Hepatocyte (in vitro differentiated cells): ENCODE data around the gene TNNT3. TPM values are rescaled to one million over a fixed set of nuclear protein-coding genes. Genes with fewer than 3 reads are reported as not detected.
A peak's percentile ranks its signal among the peaks of the same experiment; 100 is the strongest.

Experiments used
- DNase-seq: peaks from one replicate; pipeline ENCODE4 v3.0.0-alpha.2; 2016; ENCODE audit warnings: low spot score
- H2AFZ ChIP-seq: fragments of 200-600 bp; sonication (generic); 2 replicates; pipeline ENCODE4 v1.6.0; 2016; ENCODE audit warnings: antibody characterized with exemption, mild to moderate bottlenecking
- H3K27ac ChIP-seq: fragments of 200-600 bp; sonication (generic); 2 replicates; pipeline ENCODE4 v1.5.1; 2016; ENCODE audit warnings: mild to moderate bottlenecking
- H3K27me3 ChIP-seq: fragments of 200-600 bp; sonication (generic); 2 replicates; pipeline ENCODE4 v1.6.1; 2016
- H3K36me3 ChIP-seq: fragments of 200-600 bp; sonication (generic); replicated peaks from 2 replicates; pipeline ENCODE4 v1.5.1; 2016; ENCODE audit warnings: low read depth; ENCODE audit not compliant: insufficient read depth
- H3K4me1 ChIP-seq: fragments of 200-600 bp; sonication (generic); 2 replicates; pipeline ENCODE4 v1.5.1; 2016; ENCODE audit warnings: mild to moderate bottlenecking, moderate library complexity; ENCODE audit not compliant: insufficient read depth
- H3K4me2 ChIP-seq: fragments of 200-600 bp; sonication (generic); 2 replicates; pipeline ENCODE4 v1.6.0; 2016
- H3K4me3 ChIP-seq: fragments of 200-600 bp; sonication (generic); 2 replicates; pipeline ENCODE4 v1.5.1; 2016; ENCODE audit warnings: mild to moderate bottlenecking
- H3K79me2 ChIP-seq: fragments of 200-600 bp; sonication (generic); 2 replicates; pipeline ENCODE4 v1.6.0; 2017; ENCODE audit warnings: mild to moderate bottlenecking
- H3K9me2 ChIP-seq: fragments of 200-600 bp; sonication (generic); replicated peaks from 2 replicates; pipeline ENCODE4 v1.6.0; 2017; ENCODE audit warnings: mild to moderate bottlenecking; ENCODE audit not compliant: insufficient read depth
- H3K9me3 ChIP-seq: fragments of 200-600 bp; sonication (generic); 2 replicates; pipeline ENCODE4 v1.5.1; 2016; ENCODE audit warnings: low read depth, mild to moderate bottlenecking
- H4K20me1 ChIP-seq: fragments of 200-600 bp; sonication (generic); 2 replicates; pipeline ENCODE4 v1.6.0; 2016; ENCODE audit warnings: mild to moderate bottlenecking; ENCODE audit not compliant: insufficient read depth, poor library complexity, severe bottlenecking
- EZH2 ChIP-seq: fragments of 200-600 bp; sonication (generic); IDR thresholded peaks from 2 replicates; pipeline ENCODE4 v1.6.1; 2016; ENCODE audit warnings: antibody characterized with exemption, mild to moderate bottlenecking, borderline replicate concordance
- EZH2phosphoT487 ChIP-seq: fragments of 200-600 bp; sonication (generic); IDR thresholded peaks from one replicate; pipeline ENCODE4 v1.6.1; 2018; ENCODE audit warnings: antibody characterized with exemption, mild to moderate bottlenecking, low read depth, moderate library complexity; ENCODE audit not compliant: unreplicated experiment, severe bottlenecking
- WGBS: methylation state at CpG from one replicate; pipeline ENCODE4 v1.1.6; 2016; ENCODE audit warnings: low lambda C conversion rate; ENCODE audit errors: missing lambda C conversion rate; 5-methylcytosine and 5-hydroxymethylcytosine counted together
- polyA plus RNA-seq: library from polyadenylated mRNA; unstranded; fragments of >200 nt; fragmentation: Nextera tagmentation; extraction: Ambion mirVana; gene quantifications from 2 replicates; pipeline ENCODE4 v1.2.1, GENCODE V29; 2016
- total RNA-seq: library from RNA; depleted of rRNA; stranded (reverse); fragments of >200 nt; gene quantifications from 2 replicates; pipeline ENCODE4 v1.2.3, GENCODE V29; 2014
- TF ChIP-seq, protein P1 (sequence below): fragments of 200-600 bp; sonication (generic); IDR thresholded peaks from 2 replicates; pipeline ENCODE4 v1.5.1; 2016; ENCODE audit warnings: antibody characterized with exemption, mild to moderate bottlenecking; ENCODE audit not compliant: poor library complexity

Gene TNNT3
- total and polyA plus RNA-seq, 2 experiments from 2014 or later, result 19.2 to 29.9 TPM

DNA sequence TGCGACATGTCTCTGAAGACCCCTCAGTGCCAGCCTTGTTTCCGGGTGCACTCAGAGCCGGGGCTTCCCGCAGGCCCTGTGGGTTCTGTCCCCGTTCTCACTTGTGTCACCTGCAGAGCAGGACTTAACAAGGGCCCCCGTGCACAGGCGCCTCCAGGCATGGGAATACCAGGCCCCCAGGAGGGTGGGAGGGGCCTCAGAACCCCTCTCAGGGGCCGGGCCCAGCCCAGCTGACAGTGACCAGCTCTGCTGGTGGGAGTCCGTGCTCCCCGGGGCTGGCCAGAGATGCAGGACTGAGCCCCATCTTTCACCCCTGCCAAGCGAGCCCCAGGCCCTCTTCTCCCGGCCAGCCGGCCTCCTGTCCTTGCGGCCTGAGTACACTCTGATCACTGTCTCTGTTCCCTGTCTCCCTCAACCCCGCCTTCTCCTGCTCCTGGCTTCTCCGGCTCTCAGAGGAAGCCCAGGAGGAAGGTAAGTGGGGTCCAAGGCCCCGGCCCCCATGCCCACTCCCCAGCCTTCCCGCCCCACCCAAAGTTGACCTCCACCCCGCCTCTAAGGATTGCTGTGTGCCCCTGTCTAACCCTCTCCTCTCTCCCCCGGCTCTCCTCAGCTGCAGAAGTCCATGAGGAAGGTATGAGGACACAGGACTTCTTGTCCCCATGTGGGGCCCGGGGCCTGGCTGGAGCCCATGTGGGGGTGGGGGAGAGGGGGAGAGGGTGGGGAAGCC is 5.3 kb downstream of the TNNT3 start:
- H3K36me3 ChIP-seq, result no peaks in the 10 kb centered on the region
- H3K4me3 ChIP-seq, result no peak overlapping the region
- 78% methylated on average over 16 of the region's 21 CpGs for WGBS
- peak; percentile 11 for DNase-seq
- peaks cover 30% of the 10 kb centered on the region for H3K4me1 ChIP-seq
- no peaks in the 10 kb centered on the region for H4K20me1 ChIP-seq
- no peaks in the 10 kb centered on the region for H3K27me3 ChIP-seq
- H3K27ac ChIP-seq, result no peak overlapping the region
- peak overlapping the region; percentile 16 for H3K4me2 ChIP-seq
- no peaks in the 10 kb centered on the region for H3K9me2 ChIP-seq
- H3K9me3 ChIP-seq, result no peaks in the 10 kb centered on the region
- TF ChIP-seq, protein P1, sequence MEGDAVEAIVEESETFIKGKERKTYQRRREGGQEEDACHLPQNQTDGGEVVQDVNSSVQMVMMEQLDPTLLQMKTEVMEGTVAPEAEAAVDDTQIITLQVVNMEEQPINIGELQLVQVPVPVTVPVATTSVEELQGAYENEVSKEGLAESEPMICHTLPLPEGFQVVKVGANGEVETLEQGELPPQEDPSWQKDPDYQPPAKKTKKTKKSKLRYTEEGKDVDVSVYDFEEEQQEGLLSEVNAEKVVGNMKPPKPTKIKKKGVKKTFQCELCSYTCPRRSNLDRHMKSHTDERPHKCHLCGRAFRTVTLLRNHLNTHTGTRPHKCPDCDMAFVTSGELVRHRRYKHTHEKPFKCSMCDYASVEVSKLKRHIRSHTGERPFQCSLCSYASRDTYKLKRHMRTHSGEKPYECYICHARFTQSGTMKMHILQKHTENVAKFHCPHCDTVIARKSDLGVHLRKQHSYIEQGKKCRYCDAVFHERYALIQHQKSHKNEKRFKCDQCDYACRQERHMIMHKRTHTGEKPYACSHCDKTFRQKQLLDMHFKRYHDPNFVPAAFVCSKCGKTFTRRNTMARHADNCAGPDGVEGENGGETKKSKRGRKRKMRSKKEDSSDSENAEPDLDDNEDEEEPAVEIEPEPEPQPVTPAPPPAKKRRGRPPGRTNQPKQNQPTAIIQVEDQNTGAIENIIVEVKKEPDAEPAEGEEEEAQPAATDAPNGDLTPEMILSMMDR, result no peak
- TF ChIP-seq EZH2phosphoT487 (no peak), EZH2 (no peak)
- H3K79me2 ChIP-seq, result no peaks in the 10 kb centered on the region
- no peak overlapping the region for H2AFZ ChIP-seq

DNA sequence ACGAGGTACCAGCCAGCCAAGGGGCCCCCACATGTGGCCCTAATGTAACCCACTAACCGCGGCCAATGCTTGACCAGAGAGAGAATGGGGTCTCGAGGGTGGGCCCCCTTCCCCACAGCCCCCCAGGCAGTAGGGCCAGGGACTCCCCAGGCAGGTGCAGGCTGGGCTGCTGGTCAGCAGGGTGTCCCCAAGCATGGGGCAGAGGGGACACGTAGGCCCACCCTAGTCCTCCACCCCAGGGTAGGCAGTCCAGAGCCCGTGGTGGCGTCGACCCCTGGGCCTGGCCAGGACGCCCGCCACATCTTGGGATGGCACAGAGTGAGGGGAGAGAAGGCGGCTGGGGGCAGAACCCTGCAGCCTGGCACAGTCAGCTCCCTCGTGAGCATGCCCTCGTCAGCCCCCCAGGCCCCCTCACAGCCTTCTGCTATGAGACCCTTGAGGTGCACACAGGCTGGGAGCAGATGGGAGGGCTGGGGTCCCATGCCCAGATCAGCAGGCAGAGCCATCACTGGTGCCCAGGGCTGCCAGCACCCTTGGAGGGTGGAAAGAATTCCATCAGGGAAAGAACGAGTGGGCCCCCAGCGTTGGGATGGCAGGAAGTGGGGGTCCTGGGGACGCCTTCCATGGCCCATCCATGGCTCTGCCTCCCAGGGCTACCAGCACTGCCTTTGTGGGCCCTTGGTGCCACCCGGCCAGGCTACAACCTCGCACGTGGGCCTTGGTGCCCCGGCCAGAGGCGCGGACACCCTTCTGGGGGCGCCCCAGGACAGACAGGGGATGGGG is 6.1 kb downstream of the TNNT3 start:
- Histone ChIP-seq H3K27me3 (no peaks in the 10 kb centered on the region), H3K27ac (no peak overlapping the region), H3K4me3 (no peak overlapping the region), H3K36me3 (no peaks in the 10 kb centered on the region), H4K20me1 (no peaks in the 10 kb centered on the region), H3K9me2 (no peaks in the 10 kb centered on the region), H3K79me2 (no peaks in the 10 kb centered on the region), H3K4me1 (peaks cover 31% of the 10 kb centered on the region), H3K9me3 (no peaks in the 10 kb centered on the region), H3K4me2 (peak overlapping the region; percentile 16), H2AFZ (no peak overlapping the region)
- 96% methylated on average over 21 of the region's 23 CpGs for WGBS
- TF ChIP-seq EZH2phosphoT487 (no peak), EZH2 (no peak)
- TF ChIP-seq, protein P1, result no peak
- DNase-seq, result peak; percentile 3

DNA sequence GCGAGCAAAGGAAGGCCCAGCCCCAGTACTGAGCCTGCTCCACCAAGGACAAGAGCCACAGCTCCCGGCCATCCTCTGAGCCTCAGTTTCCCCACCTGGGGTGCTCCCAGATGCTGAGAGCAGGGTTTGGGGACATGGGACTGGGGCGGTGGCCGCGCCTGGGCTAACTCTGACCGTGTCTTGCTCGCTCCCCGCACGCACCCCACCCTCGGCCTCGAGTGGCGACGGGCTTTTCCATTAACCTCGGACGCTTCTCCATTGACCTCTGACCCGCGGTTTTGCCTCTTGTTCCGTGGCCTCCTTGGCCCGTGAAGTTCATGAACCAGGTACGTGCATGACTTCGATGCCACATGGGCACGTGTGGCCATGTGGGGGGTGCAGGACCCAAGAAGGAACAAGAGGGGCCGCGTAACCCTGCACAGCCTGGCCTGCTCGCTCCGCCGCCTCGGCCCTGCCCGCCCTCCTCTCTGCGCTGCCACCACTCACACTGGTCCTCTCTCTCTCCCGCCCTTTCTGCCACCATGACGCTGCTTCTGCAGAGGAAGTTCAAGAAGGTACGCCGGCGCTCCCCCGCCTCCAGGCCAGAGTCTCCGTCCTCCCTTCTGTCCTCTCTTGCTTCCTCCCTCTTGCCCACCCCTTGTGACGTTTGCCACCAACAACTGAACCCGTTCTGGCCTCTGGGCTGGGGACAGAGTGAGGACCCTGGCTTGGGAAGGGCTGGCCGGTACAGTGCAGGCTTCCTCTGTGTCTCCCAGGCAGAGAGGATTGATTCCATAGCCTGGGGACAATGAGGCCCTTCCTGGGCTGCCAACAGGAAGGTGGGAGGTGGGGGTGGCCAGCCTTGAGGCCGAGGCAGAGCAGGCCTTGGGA is 6.9 kb downstream of the TNNT3 start:
- no peak for DNase-seq
- WGBS, result 93% methylated on average over 41 of the region's 41 CpGs
- H2AFZ ChIP-seq, result peak overlapping the region; percentile 31
- H3K9me2 ChIP-seq, result no peaks in the 10 kb centered on the region
- H3K27ac ChIP-seq, result peak overlapping the region; percentile 92
- peak overlapping the region; percentile 54 for H3K4me2 ChIP-seq
- H4K20me1 ChIP-seq, result no peaks in the 10 kb centered on the region
- H3K79me2 ChIP-seq, result no peaks in the 10 kb centered on the region
- H3K36me3 ChIP-seq, result no peaks in the 10 kb centered on the region
- peaks cover 38% of the 10 kb centered on the region for H3K4me1 ChIP-seq
- TF ChIP-seq, protein P1, result no peak
- TF ChIP-seq EZH2, result no peak
- no peak for TF ChIP-seq EZH2phosphoT487
- no peaks in the 10 kb centered on the region for H3K27me3 ChIP-seq
- no peak overlapping the region for H3K4me3 ChIP-seq
- H3K9me3 ChIP-seq, result no peaks in the 10 kb centered on the region
